ENCODE data around the gene ETNK2.

The ETNK2 gene

GRCh38 chr1:204154568-204155255 is 2.9 kb upstream of the ETNK2 start:
- Histone ChIP-seq H3K36me3 (no peaks in the 10 kb centered on the region), H3K4me1 (peaks cover 13 to 38% (median 29%) of the 10 kb centered on the region in 10 experiments; a peak in 19 of 20 replicates), H3K4me2 (no peak overlapping the region), H3K9me3 (replicated peaks in 1 of 11) (no peaks in the 10 kb centered on the region), H3K9ac (no peak overlapping the region), H3K27ac (no peak overlapping the region), H4K20me1 (no peaks in the 10 kb centered on the region; a peak in 1 of 22 replicates), H3K4me3 (no peak overlapping the region), H3K27me3 (peaks cover 0 to 21% (median 6%) of the 10 kb centered on the region in 11 experiments; a peak in 13 of 22 replicates)
- TF ChIP-seq Cebpa-rat (IDR thresholded peaks at IDR 0.05): no peak

GRCh38 chr1:204153667-204154066 is 1.8 kb upstream of the ETNK2 start:
- peaks cover 0 to 2% (median 0%) of the 10 kb centered on the region in 11 experiments; a peak in 2 of 22 replicates for H4K20me1 ChIP-seq
- peaks cover 0 to 21% (median 6%) of the 10 kb centered on the region in 11 experiments; a peak in 13 of 22 replicates for H3K27me3 ChIP-seq
- no peak overlapping the region for H3K9ac ChIP-seq
- peaks cover 13 to 37% (median 29%) of the 10 kb centered on the region in 10 experiments; a peak in 19 of 20 replicates for H3K4me1 ChIP-seq
- no peak overlapping the region for H3K4me2 ChIP-seq
- TF ChIP-seq Cebpa-rat (IDR thresholded peaks at IDR 0.05): no peak
- H3K9me3 ChIP-seq (replicated peaks in 1 of 11): no peaks in the 10 kb centered on the region
- no peak overlapping the region for H3K4me3 ChIP-seq
- no peaks in the 10 kb centered on the region for H3K36me3 ChIP-seq
- H3K27ac ChIP-seq: no peak overlapping the region

DNA sequence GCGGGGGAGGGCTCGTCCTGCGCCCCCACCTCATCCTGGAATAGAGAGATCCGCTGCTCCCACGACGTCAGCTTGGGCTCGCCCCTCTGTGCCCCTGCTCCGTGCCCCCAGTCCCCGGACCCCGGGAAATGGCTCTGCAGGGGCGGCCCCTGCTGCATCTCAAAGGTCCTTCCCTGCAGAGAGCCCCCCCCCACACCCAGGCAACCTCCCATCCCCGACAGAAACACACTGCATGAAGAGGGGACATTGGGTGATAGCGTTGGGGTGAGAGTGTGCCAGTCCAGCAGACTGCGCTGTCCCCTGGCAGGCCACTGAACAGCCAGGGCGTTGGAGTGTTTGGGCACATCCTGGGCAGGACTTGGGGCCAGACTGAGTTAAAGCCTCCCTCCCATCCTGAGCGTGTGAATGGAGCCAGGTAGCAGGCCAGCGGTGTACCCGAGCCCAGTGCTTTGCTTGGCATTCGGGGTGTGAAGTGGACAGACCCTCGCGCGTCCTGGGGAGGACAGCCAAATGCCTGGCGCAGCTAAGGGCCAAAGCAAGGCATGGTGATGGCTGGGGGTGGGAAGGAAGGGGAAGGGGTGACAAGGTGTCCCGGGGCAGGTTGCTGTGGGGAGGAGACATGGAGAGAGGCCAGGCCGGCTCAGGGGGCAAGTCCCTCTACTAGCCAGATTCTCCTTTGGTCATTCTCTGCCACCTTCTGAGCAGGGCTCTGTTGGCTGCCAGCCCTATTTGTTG is 633 bp upstream of the ETNK2 start:
- H3K27me3 ChIP-seq: peaks cover 0 to 21% (median 6%) of the 10 kb centered on the region in 11 experiments; a peak in 13 of 22 replicates
- peak overlapping the region; percentile 63 to 85 (median 76) for H3K4me3 ChIP-seq
- no peaks in the 10 kb centered on the region for H3K9me3 ChIP-seq (replicated peaks in 1 of 11)
- H4K20me1 ChIP-seq: peaks cover 0 to 10% (median 0%) of the 10 kb centered on the region in 11 experiments; a peak in 2 of 22 replicates
- peaks cover 13 to 25% (median 21%) of the 10 kb centered on the region in 10 experiments; a peak in 19 of 20 replicates for H3K4me1 ChIP-seq
- H3K4me2 ChIP-seq: peak overlapping the region; percentile 89 to 99 (median 95)
- TF ChIP-seq Cebpa-rat (IDR thresholded peaks at IDR 0.05): no peak
- peak overlapping the region in 10 of 11 experiments; percentile 60 to 80 (median 66); a peak in 20 of 22 replicates for H3K27ac ChIP-seq
- no peaks in the 10 kb centered on the region for H3K36me3 ChIP-seq
- H3K9ac ChIP-seq: peak overlapping the region; percentile 71 to 85 (median 79)

GRCh38 chr1:204150702-204151551 is 917 bp downstream of the ETNK2 start:
- Histone ChIP-seq H3K27me3 (peaks cover 0 to 21% (median 6%) of the 10 kb centered on the region in 11 experiments; a peak in 13 of 22 replicates), H4K20me1 (peaks cover 0 to 10% (median 0%) of the 10 kb centered on the region in 11 experiments; a peak in 2 of 22 replicates), H3K4me2 (peak overlapping the region; percentile 89 to 99 (median 95)), H3K27ac (peak overlapping the region in 10 of 11 experiments; percentile 60 to 80 (median 66); a peak in 15 of 22 replicates), H3K4me3 (peak overlapping the region; percentile 63 to 85 (median 76)), H3K9me3 (replicated peaks in 1 of 11) (no peaks in the 10 kb centered on the region), H3K9ac (peak overlapping the region; percentile 71 to 85 (median 79)), H3K36me3 (peaks cover 0 to 3% (median 0%) of the 10 kb centered on the region in 11 experiments; a peak in 1 of 22 replicates), H3K4me1 (peaks cover 7 to 18% (median 15%) of the 10 kb centered on the region in 10 experiments; a peak in 18 of 20 replicates)
- no peak for TF ChIP-seq Cebpa-rat (IDR thresholded peaks at IDR 0.05)

DNA sequence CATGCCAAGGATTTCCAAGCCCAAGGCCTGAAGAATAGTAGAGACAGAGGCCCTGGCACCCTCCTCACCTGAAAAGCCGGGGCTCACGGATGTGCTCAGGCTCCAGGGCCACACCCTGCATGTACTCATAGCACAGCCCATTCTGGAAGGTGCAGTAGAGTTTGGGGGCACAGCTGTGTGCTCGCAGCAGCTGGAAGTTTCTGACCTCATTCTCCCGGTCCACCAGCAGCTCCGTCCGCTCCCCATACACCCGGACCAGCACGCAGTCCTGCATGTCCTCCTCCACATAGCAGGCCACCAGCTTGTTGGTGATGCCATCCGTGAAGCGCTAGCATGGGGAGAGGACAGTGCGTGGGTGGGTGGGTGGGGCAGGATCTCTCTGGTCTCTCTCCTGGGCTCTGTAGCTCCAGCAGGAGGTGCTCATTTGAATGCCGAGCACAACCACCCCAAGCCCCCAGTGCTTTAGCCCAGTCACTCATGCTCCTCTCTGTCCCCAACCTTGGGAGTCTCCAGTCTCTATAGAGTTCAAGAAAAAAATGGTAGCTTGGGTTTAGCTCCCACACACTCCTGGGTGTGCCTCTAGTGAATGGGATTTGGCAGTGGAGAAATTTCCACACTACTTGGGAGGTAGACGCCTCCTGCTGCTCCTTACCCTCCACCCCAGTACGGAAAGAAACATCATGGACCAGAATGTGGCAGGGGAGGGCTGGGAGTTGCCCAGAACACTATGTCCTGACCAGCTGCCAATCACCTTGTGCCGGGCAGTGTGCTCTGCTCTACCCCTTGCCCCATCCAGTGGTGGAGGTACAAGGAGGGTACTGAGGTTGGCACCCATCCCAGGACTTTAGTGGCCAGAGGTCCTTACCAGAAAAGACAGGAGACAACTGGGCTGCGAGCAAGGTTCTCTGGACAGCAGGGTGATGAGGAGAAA is 1.9 kb downstream of the ETNK2 start:
- Histone ChIP-seq H4K20me1 (peaks cover 0 to 10% (median 0%) of the 10 kb centered on the region in 11 experiments; a peak in 2 of 22 replicates), H3K9me3 (replicated peaks in 1 of 11) (no peaks in the 10 kb centered on the region), H3K9ac (no peak overlapping the region), H3K4me2 (peak overlapping the region in 2 of 11 experiments; percentile 7 to 97; a peak in 2 of 22 replicates), H3K4me1 (peaks cover 7 to 18% (median 15%) of the 10 kb centered on the region in 10 experiments; a peak in 18 of 20 replicates), H3K27me3 (peaks cover 0 to 21% (median 6%) of the 10 kb centered on the region in 11 experiments; a peak in 13 of 22 replicates), H3K27ac (no peak overlapping the region), H3K36me3 (peaks cover 0 to 7% (median 0%) of the 10 kb centered on the region in 11 experiments; a peak in 1 of 22 replicates), H3K4me3 (no peak overlapping the region)
- no peak for TF ChIP-seq Cebpa-rat (IDR thresholded peaks at IDR 0.05)

GRCh38 chr1:204149107-204149506 is 2.7 kb downstream of the ETNK2 start:
- Histone ChIP-seq H3K9ac (no peak overlapping the region), H3K36me3 (peaks cover 0 to 7% (median 0%) of the 10 kb centered on the region in 11 experiments; a peak in 1 of 22 replicates), H3K27ac (no peak overlapping the region), H3K27me3 (peaks cover 0 to 21% (median 6%) of the 10 kb centered on the region in 11 experiments; a peak in 13 of 22 replicates), H4K20me1 (peaks cover 0 to 10% (median 0%) of the 10 kb centered on the region in 11 experiments; a peak in 2 of 22 replicates), H3K4me2 (no peak overlapping the region), H3K4me3 (no peak overlapping the region), H3K9me3 (replicated peaks in 1 of 11) (no peaks in the 10 kb centered on the region), H3K4me1 (peaks cover 7 to 18% (median 15%) of the 10 kb centered on the region in 10 experiments; a peak in 18 of 20 replicates)
- no peak for TF ChIP-seq Cebpa-rat (IDR thresholded peaks at IDR 0.05)

All from BLaER1 treated with 17β-estradiol and CSF1 and Interleukin-3, amounts not matched to agents 10 nM and 100 nM (cell line).